HEK293T (cell line): Measurements from ENCODE around the gene KRI1.
"Not testable (repeated sequence)": the region's sequence is repeated elsewhere in the genome, so short reads cannot be mapped to it uniquely, and the experiment has no call there.

Source experiments
- CTCF ChIA-PET: fragments of 350-600 bp; formaldehyde crosslinking; extraction: SDS; loops from one replicate; lab custom pipeline; 2021; ENCODE audit warnings: antibody characterized with exemption, inconsistent platforms; lab: Yijun Ruan, JAX
- POLR2A ChIA-PET: fragments of 350-600 bp; formaldehyde crosslinking; extraction: SDS; loops from one replicate; lab custom pipeline; 2020; ENCODE audit warnings: antibody characterized with exemption, inconsistent platforms; lab: Yijun Ruan, JAX
- DNase-seq: peaks from one replicate; pipeline ENCODE4 v3.0.0; 2012; ENCODE audit warnings: mixed read lengths; ENCODE audit errors: extremely low spot score
- ARNT ChIP-seq: fragments of 450-650 bp; IDR thresholded peaks from 2 replicates; pipeline ENCODE4 v1.6.1; 2017; ENCODE audit warnings: mild to moderate bottlenecking
- BHLHE40 ChIP-seq: fragments of 450-650 bp; IDR thresholded peaks from 2 replicates; pipeline ENCODE4 v1.6.1; 2016; ENCODE audit warnings: mild to moderate bottlenecking, moderate library complexity, borderline replicate concordance
- CTBP1 ChIP-seq: fragments of 450-650 bp; IDR thresholded peaks from 2 replicates; pipeline ENCODE4 v1.6.1; 2016; ENCODE audit warnings: borderline replicate concordance
- ELF4 ChIP-seq: fragments of 450-650 bp; IDR thresholded peaks from 2 replicates; pipeline ENCODE4 v1.6.1; 2017; ENCODE audit warnings: antibody characterized with exemption
- FOXA1 ChIP-seq: fragments of 450-650 bp; IDR thresholded peaks from 2 replicates; pipeline ENCODE4 v1.6.1; 2016; ENCODE audit warnings: mild to moderate bottlenecking
- FOXK2 ChIP-seq: fragments of 450-650 bp; IDR thresholded peaks from 2 replicates; pipeline ENCODE4 v1.6.1; 2016; ENCODE audit warnings: mild to moderate bottlenecking
- FOXM1 ChIP-seq: fragments of 450-650 bp; IDR thresholded peaks from 2 replicates; pipeline ENCODE4 v1.6.1; 2017; ENCODE audit warnings: mild to moderate bottlenecking, borderline replicate concordance
- HDGF ChIP-seq: fragments of 450-650 bp; IDR thresholded peaks from 2 replicates; pipeline ENCODE4 v1.6.1; 2017; ENCODE audit warnings: antibody characterized with exemption, borderline replicate concordance
- L3MBTL2 ChIP-seq: fragments of 450-650 bp; conservative IDR thresholded peaks from 2 replicates; pipeline ENCODE4 v1.6.1; 2016; ENCODE audit warnings: mild to moderate bottlenecking
- LEF1 ChIP-seq: fragments of 450-650 bp; IDR thresholded peaks from 2 replicates; pipeline ENCODE4 v1.6.1; 2017; ENCODE audit warnings: mild to moderate bottlenecking, borderline replicate concordance
- NFRKB ChIP-seq: fragments of 450-650 bp; IDR thresholded peaks from 2 replicates; pipeline ENCODE4 v1.6.1; 2016; ENCODE audit warnings: mild to moderate bottlenecking, moderate library complexity
- PKNOX1 ChIP-seq: fragments of 450-650 bp; IDR thresholded peaks from 2 replicates; pipeline ENCODE4 v1.6.1; 2016
- SP1 ChIP-seq: fragments of 450-650 bp; IDR thresholded peaks from 2 replicates; pipeline ENCODE4 v1.6.1; 2017
- SUZ12 ChIP-seq: fragments of 450-650 bp; IDR thresholded peaks from 2 replicates; pipeline ENCODE4 v1.6.1; 2016; ENCODE audit warnings: mild to moderate bottlenecking
- TARDBP ChIP-seq: fragments of 450-650 bp; IDR thresholded peaks from 2 replicates; pipeline ENCODE4 v1.6.1; 2016
- ZNF384 ChIP-seq: fragments of 450-650 bp; IDR thresholded peaks from 2 replicates; pipeline ENCODE4 v1.6.1; 2016

KRI1 gene

DNA sequence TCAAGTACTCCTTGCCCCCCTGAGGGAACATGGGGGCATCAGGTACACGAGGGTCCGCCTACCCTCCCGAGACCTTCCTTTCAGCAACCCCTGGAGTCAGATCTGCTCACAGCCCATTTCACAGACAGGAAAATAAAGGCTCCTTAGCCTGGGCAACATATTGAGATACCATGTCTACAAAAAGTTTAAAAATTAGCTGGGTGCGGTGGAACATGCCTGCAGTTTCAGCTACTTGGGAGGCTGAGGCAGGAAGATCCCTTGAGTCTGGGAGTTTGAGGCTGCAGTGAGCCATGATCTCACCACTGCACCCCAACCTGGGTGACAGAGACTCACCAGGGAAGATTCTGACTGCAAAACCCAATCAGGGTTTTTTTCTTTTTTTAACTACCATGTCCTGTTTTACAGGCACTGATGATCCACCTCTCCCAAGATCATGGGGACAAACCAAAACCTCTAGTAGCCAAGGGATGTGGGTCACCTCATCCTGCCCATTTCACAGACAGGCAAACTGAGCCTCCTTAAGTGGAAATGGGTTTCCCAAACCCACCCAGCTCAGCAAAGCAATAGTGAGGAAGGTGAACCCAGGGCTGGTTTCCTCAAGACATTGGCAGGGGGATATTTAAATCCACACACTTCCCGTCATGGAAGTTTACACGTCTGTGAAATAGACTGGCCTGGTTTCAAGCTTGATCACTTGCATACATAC is 9.4 kb upstream of the KRI1 start:
- CTCF ChIA-PET, result no interaction called here
- POLR2A ChIA-PET, result no interaction called here
- TF ChIP-seq NFRKB, result no peak
- TF ChIP-seq SUZ12, result no peak
- no peak for TF ChIP-seq LEF1
- peak; percentile 20; the same call in 1 of the 2 replicates for TF ChIP-seq ZNF384
- DNase-seq, result no peak

DNA sequence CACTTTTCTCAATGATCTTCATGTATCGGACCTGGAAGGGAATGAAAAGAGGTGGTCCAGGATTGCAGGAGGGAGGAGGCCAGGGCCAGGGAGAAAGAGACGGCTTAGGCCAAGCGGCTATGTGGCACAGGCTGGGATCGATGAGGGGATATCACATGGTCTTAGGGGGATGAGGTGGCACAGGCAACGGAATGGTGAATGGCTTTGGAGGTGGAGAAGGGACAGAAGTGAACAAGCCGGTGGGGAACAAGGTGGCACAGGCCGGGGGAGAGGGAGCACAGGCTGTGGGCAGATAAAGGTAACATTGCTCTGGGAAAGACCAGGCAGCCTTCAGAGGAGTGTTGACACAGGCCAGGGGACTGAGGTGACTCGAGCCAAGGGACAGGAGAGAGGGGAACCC is 8.7 kb upstream of the KRI1 start:
- POLR2A ChIA-PET, result no interaction called here
- no peak for TF ChIP-seq CTBP1
- no peak for TF ChIP-seq ZNF384
- no peak for TF ChIP-seq SUZ12
- no peak for DNase-seq
- CTCF ChIA-PET, result no interaction called here

DNA sequence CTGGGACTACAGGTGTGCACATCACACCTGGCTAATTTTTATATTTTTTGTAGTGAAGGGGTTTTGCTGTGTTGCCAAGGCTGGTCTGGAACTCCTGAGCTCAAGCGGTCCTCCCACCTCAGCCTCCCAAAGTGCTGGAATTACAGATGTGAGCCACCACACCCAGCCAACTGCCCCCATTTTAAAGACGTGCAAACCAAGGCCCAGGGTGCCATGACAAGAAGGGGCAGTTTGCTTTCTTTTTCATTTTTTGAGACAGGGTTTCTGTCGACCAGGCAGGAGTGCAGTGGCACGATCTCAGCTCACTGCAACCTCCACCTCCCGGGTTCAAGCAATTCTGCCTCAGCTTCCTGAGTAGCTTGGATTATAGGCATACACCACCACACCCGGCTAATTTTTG is 8.0 kb upstream of the KRI1 start:
- POLR2A ChIA-PET, DNase-seq: not testable (repeated sequence)
- CTCF ChIA-PET, result interaction anchor here (0.6 kb wide), 2 partner anchors 21 to 47 kb away, joined by 4 read pairs; no protein-coding TSS in a partner anchor

DNA sequence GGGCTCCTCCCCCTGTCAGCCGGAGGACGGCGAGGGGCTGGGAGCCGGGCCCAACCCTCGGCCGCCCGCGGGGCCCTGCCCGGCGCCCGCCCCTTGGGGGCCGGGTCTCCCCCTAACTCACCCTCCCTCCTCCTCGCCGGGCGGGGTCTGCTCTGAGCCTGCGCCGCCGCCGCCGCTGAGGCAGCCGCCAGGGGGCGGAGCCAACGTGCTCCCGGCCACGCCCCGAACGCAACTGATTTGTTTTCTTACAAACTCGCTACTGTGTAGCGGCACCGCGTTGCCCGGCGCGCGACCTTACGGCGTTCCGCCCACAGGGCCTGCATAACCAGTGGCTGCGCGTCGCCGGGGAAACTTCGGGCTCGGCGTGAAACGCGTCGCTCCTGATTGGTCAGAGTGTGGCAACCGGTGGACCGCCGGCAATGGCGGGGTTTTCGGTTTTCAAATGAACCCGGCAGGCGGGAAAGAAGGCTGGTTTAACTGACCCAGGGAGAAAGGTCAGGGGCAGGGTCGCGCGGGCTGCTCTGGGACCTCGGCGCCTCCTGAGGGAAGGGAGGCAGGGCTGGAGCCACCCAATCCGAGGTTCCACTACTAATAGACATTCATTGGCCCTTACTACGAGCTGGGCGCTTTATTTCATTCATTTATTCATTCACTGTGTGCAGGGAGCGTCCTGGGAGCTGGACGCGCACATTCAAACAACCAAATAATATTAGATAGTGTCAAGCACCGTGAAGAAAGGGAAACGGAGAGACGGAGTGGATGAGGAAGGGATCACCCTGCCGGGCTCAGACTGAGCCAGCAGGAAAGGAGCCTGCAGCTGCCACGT is 3.2 kb upstream of the KRI1 start, which contains the start of gene CDKN2D:
TSS of gene CDKN2D (minus strand) at position 154 of the 826 bp plus-strand sequence. CDS start 326 bp downstream, outside the sequence.
- ChIA-PET CTCF (interaction anchor here (0.6 to 1.6 kb wide), 7 partner anchors 12 to 108 kb away, joined by 3 to 4 read pairs (median 3); no protein-coding TSS in a partner anchor), POLR2A (interaction anchor here (0.6 to 3.8 kb wide), 9 partner anchors 16 to 267 kb away, joined by 3 to 20 read pairs (median 4); partner anchors contain the start of genes QTRT1, S1PR5 and TMED1)
- TF ChIP-seq LEF1 (no peak), TARDBP (no peak), CTBP1 (no peak), ARNT (no peak), PKNOX1 (no peak), ZNF384 (no peak), SUZ12 (no peak), FOXK2 (no peak), FOXA1 (no peak), L3MBTL2 (peak; percentile 93), FOXM1 (peak; percentile 93; the same call in 1 of the 2 replicates), BHLHE40 (no peak), SP1 (no peak), HDGF (0 out of 2 replicates have a peak, but pooled peaks have one; percentile 11), ELF4 (no peak), NFRKB (no peak)
- peak; percentile 83 for DNase-seq

- no peak for TF ChIP-seq ZNF384
- no peak for TF ChIP-seq BHLHE40
- TF ChIP-seq PKNOX1, result no peak
- no peak for DNase-seq
- ChIA-PET CTCF (interaction anchor here (0.9 to 1.6 kb wide), 2 partner anchors 13 to 26 kb away, joined by 3 to 4 read pairs; no protein-coding TSS in a partner anchor), POLR2A (interaction anchor here (0.7 to 3.8 kb wide), 4 partner anchors 15 to 267 kb away, joined by 3 to 20 read pairs (median 4); partner anchors contain the start of gene TMED1)
Measured at GRCh38 chr19:10568062-10568825, 2.4 kb upstream of the KRI1 start.

DNA sequence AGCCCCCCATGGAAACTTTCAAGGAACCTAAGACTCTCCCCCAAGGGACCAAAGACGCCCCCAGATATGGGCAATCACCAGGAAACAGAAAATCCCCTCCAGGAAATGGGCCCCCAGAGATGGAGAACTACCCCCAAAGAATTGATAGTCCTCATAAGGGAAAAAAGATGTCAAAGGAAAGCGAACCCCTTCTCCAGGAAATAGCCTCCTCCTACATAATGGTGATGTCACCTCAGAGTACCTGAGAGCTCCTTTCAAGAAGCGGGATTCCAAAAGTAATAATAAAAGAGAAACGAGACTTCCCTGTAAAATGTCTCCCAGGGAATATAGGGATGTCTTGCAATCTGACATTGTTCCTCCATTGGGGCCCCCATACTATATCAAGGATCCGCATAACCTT is 1.8 kb upstream of the KRI1 start:
- ChIA-PET POLR2A (interaction anchor here (0.7 to 3.8 kb wide), 4 partner anchors 14 to 84 kb away, joined by 3 to 20 read pairs (median 3); no protein-coding TSS in a partner anchor), CTCF (interaction anchor here (0.9 to 1.6 kb wide), 2 partner anchors 14 to 25 kb away, joined by 3 to 4 read pairs; no protein-coding TSS in a partner anchor)
- DNase-seq, result no peak
- TF ChIP-seq ZNF384 (no peak), ARNT (no peak), CTBP1 (no peak), SUZ12 (no peak), ELF4 (no peak), LEF1 (no peak), FOXM1 (no peak), FOXA1 (no peak), NFRKB (no peak)
